Aortic smooth muscle cell (primary cell): Measurements from ENCODE around the gene CRYBB1. TPM values are rescaled to one million over a fixed set of nuclear protein-coding genes. Genes with fewer than 3 reads are reported as not detected.

Source experiments
- total RNA-seq: library from RNA; depleted of rRNA; stranded (reverse); fragments of >200 nt; gene quantifications from 2 replicates; pipeline ENCODE4 v1.2.3, GENCODE V29; 2014

Gene CRYBB1
- not detected in 2 replicates for total RNA-seq

DNA sequence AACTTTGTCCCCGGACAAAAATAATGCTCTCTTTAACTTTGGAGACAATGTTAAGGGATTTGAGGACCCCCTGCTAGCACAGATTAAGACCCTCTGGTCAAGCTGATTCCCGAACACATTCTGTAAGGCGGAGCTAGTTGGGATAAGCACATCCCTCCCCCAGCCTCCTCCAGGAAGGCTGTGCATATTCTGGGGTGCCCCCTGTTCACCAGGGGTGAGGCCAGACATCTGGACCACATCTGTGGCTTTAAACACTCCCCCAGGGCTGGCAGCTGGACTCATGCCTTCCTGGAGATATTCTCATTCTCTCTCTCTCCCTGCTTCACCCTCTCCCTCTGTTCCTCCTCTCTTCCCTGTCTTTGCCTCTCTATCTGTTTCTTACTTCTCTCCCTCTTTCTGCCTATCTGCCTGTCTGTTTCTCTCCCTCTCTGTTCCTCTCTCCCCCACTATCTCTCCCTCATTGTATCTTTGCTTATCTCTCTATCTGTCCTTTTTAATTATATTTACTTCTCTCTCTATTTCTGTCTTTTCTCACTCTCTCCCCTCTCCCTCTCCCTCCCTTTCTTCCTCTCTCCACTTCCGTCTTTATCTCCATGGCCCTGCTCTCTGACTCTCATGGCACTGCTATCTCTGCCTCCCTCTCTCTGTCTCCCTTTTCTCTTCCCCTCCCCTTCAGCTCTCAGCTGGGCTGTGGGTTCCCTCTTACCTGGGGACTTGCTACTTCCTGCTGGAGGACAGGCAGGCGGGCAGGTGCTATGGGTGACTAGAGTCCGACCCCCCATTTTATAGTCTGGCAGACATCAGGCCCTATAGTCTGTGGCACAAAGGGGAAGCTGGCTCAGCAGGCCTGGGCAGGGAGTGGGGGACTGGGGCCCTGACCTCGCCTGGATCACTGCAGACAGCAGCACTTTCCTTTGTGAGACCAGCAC is at the start of gene CRYBB1:
CRYBB1 (minus strand) TSS at position 757 of the 929 bp plus-strand sequence. CDS start 1,708 bp downstream, outside the sequence.

DNA sequence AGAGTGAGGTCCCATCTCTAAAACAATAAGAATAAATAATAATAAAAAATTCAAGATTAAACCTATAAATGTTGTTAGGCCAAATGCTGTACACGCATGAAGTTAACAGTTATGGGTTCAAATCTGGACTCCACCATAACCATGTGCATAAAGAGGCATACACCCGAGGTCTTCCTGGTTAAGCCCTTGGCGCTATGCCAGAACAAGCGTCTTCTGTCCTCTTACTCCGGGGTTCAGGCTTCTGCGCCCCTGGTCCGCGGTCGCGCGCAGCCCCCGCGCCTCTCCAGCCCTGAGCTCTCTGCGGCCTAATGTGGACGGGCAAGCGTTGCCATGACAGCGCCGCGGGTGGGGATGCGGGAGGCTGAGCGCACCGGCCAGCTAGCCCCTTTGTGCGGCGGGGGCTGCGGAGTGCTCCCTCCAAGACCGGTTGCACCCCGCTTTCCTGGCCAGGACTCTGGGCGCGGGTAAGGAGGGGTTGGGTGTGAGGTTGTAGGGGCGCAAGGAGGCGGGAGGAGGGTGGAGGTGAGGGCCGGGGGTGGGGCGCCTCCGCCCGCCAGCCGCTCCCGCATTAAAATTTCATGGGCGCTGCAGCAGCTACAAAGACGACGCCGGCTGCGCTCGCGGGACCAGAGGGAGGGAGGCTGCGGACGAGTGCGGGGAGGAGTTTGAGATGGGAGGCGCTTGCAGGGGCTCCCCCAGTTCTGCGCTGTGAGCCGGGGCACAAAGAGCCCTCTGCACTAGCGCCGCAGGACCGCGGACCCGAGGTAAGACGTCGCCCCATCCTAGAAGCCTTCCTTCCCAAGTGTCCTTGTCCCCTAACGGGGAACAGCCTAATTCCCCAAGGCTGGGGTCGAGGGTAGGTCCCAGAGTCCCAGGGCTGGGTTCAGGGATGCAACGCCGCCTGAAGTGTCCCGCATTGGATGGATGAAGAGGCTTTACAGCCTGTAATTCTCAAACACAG is 39.3 kb upstream of the CRYBB1 start, which contains the start of gene MIAT:
MIAT (plus strand) TSS at position 698 of the 961 bp plus-strand sequence.

DNA sequence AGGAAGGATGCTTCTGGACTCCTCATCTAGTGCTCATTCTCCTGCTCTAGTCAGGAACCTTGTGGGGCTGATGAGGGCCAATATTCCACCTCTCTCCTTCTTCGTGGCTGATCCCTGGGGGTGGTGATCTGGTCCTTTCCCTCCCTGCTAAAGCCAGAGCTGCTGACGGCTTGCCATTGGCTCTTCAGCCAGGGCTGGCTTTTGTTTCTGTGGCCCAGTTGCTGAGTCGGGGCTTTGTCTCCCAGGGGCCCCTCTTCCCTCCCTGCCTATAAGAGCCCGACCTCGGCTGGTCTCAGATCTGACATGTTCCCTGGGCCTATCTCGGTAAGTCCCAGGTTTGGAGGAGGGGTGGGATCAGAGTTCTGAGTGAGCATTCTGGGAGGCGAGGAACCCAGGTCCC is 3.8 kb upstream of the CRYBB1 start, which contains the start of gene CRYBA4:
CRYBA4 (plus strand) TSS at position 301 of the 400 bp plus-strand sequence. CDS start 634 bp downstream, outside the sequence.

DNA sequence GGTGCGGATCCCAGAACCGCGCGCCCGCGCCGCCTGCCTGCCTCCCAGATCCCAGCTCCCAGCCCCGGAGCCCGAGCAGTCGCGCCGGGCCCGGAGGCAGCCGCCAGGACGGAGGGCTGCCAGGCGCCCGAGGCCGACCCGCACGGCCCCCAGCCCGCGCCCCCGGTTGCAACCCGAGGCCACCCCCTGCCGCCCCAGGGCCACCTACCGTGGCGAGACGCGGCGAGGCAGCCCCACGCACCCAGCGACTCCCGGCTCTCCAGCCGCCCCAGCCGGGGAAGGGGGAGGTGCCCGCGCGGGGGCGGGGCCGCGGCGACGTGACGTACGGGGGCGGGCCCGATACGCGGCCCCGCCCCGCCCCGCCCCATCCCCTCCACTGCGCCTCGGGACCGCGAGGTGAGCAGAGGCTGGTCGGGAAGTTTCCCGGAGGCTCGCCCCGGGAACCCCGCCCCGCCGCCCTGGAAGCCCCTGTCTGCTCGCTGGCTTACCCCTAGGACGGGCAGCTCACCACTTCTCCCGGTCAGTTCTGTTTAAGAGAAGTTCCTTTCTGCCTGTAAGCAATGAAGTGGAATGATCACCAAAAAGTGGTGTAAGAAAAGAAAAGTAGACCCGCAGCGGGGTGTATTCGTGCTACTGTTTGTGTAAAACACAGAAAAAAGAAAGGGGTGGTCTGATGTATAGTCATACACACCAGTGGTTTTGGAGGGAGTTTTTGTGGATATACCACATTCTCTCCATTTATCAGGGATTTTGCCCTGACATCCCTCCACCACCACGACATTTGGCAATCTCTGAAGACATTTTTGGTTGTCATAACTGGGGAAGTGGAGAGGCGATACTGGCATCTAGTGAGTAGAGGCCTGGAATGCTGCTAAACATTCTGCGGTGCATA is 27.7 kb downstream of the CRYBB1 start, which contains the start of gene TPST2:
TPST2 (minus strand) TSS at position 288 of the 892 bp plus-strand sequence. CDS start 48,502 bp downstream, outside the sequence.

Other genes starting within 250 kb of the CRYBB1 start
- gene ASPHD2, start 188.8 kb downstream of the CRYBB1 start, total RNA-seq: 1.8 TPM in 2 replicates
- 20.3 and 26.9 TPM in 2 replicates for gene HPS4, start 134.2 kb downstream of the CRYBB1 start, total RNA-seq
- gene SRRD, start 134.2 kb downstream of the CRYBB1 start, total RNA-seq: 9.4 and 11.5 TPM in 2 replicates
- gene TFIP11, start 105.6 kb downstream of the CRYBB1 start, total RNA-seq: 29.8 and 36.2 TPM in 2 replicates
- 18.9 and 23.4 TPM in 2 replicates for gene TPST2, start 27.9 kb downstream of the CRYBB1 start, total RNA-seq
- not detected in 2 replicates for gene CRYBA4, start 3.9 kb upstream of the CRYBB1 start, total RNA-seq
- 0.53 and 0.75 TPM in 2 replicates for gene MIAT, start 39.6 kb upstream of the CRYBB1 start, total RNA-seq